CD4-positive, alpha-beta T cell (primary cell): ENCODE data around the gene TMEM170A. TPM values are rescaled to one million over a fixed set of nuclear protein-coding genes. Genes with fewer than 3 reads are reported as not detected.
A peak's percentile ranks its signal among the peaks of the same experiment; 100 is the strongest.

Experiments used
- ATAC-seq: fragments of 200-7000 bp; cut with Tn5 transposase; one replicate; pipeline ENCODE4 v1.10.0; 2022; ENCODE audit warnings: mild to moderate bottlenecking; ENCODE audit not compliant: poor library complexity
- CTCF ChIA-PET: fragments of 350-600 bp; sonication (Branson Sonifier 250); formaldehyde crosslinking; loops from one replicate; lab custom pipeline; 2021; ENCODE audit warnings: antibody characterized with exemption, inconsistent platforms; lab: Charles Lee
- POLR2A ChIA-PET: fragments of 350-600 bp; sonication (Branson Sonifier 250); formaldehyde crosslinking; loops from one replicate; lab custom pipeline; 2021; ENCODE audit warnings: antibody characterized with exemption, inconsistent platforms; lab: Charles Lee
- DNase-seq, 14 experiments: peaks; one replicate each; pipeline ENCODE4 v3.0.0-alpha.2; 2013 to 2020; ENCODE audit warnings: mixed read lengths in 2 of 14
- H3K27ac ChIP-seq, 2 donors: one replicate each; pipeline versions ENCODE4 v1.5.1 to v1.7.0; 2013; ENCODE audit warnings: low read length in 2 of 2, low read depth in 1 of 2, mild to moderate bottlenecking in 1 of 2
- H3K27me3 ChIP-seq, 2 experiments: 1 replicate in 1 of 2; 2 replicates in 1 of 2; pipeline versions ENCODE4 v1.6.1 to v1.7.0; 2013; ENCODE audit warnings: low read length in 2 of 2, control low read depth in 1 of 2, mild to moderate bottlenecking in 1 of 2, moderate library complexity in 1 of 2; ENCODE audit not compliant: insufficient read depth in 2 of 2, control insufficient read depth in 1 of 2
- H3K36me3 ChIP-seq: one replicate; pipeline ENCODE4 v1.6.1; 2013; ENCODE audit warnings: low read length, control low read depth; ENCODE audit not compliant: insufficient read depth
- H3K4me1 ChIP-seq: one replicate; pipeline ENCODE4 v1.6.1; 2013; ENCODE audit warnings: low read length, control low read depth; ENCODE audit not compliant: insufficient read depth
- H3K4me3 ChIP-seq: one replicate; pipeline ENCODE4 v1.5.1; 2013; ENCODE audit warnings: mild to moderate bottlenecking, low read length, moderate library complexity
- H3K9me3 ChIP-seq, 2 experiments: 1 replicate in 1 of 2; 2 replicates in 1 of 2; pipeline versions ENCODE4 v1.6.1 to v1.7.0; 2013; ENCODE audit warnings: low read length in 2 of 2, mild to moderate bottlenecking in 2 of 2, control low read depth in 1 of 2, moderate library complexity in 1 of 2; ENCODE audit not compliant: control insufficient read depth in 1 of 2, insufficient read depth in 1 of 2
- H3K27ac Mint-ChIP-seq: one replicate; pipeline ENCODE4 v1.8.0; 2020; ENCODE audit warnings: mixed read lengths
- H3K27me3 Mint-ChIP-seq: one replicate; pipeline ENCODE4 v1.8.0; 2021; ENCODE audit warnings: mixed read lengths
- H3K36me3 Mint-ChIP-seq: one replicate; pipeline ENCODE4 v1.8.0; 2021; ENCODE audit warnings: low read depth, mixed read lengths
- H3K4me1 Mint-ChIP-seq: one replicate; pipeline ENCODE4 v1.8.0; 2021; ENCODE audit warnings: low read depth, mixed read lengths
- H3K4me3 Mint-ChIP-seq: one replicate; pipeline ENCODE4 v1.8.0; 2020; ENCODE audit warnings: mild to moderate bottlenecking, mixed read lengths
- H3K9me3 Mint-ChIP-seq: one replicate; pipeline ENCODE4 v1.8.0; 2020; ENCODE audit warnings: mixed read lengths
- CTCF ChIP-seq: fragments of 200-600 bp; IDR thresholded peaks from one replicate; pipeline ENCODE4 v1.8.0; 2022; ENCODE audit warnings: antibody characterized with exemption, mild to moderate bottlenecking
- intact Hi-C, 2 experiments: fragments of 100-400 bp; cut with DNase I in 1 of 2; cut with micrococcal nuclease in 1 of 2; formaldehyde crosslinking; loops; one replicate each; pipeline versions ENCODE4 v1.15.1 to v1.9.0; 2023 to 2025; cut with DNase I, micrococcal nuclease
- total RNA-seq, 174 experiments: library from RNA in 2 of 174; stranded (reverse) in 2 of 174; gene quantifications; one replicate each; pipeline ENCODE4 v1.2.3 and lab custom pipeline; 2021 to 2026

TMEM170A gene
- total RNA-seq, 2 experiments from 2014 or later, result 34.3 to 37.8 TPM

- no peak overlapping the region for H3K4me3 ChIP-seq
- CTCF ChIA-PET, result interaction anchor here (1.1 kb wide), 1 partner anchor 26 kb away, joined by 3 read pairs; no protein-coding TSS in a partner anchor
- TF ChIP-seq CTCF, result no peak
- intact Hi-C loops, result no loop called here
- H3K27ac ChIP-seq, result no peak overlapping the region
- Mint-ChIP-seq H3K4me1 (peaks cover 9% of the 10 kb centered on the region), H3K27me3 (peaks cover 40% of the 10 kb centered on the region), H3K36me3 (no peaks in the 10 kb centered on the region), H3K27ac (no peak overlapping the region), H3K9me3 (no peaks in the 10 kb centered on the region), H3K4me3 (no peak overlapping the region)
- DNase-seq (no peak), ATAC-seq (no peak)
- POLR2A ChIA-PET, result interaction anchor here (1.9 kb wide), 1 partner anchor 20 kb away, joined by 4 read pairs; no protein-coding TSS in a partner anchor
- peaks cover 0 to 7% of the 10 kb centered on the region in 2 experiments for H3K9me3 ChIP-seq
- H3K36me3 ChIP-seq, result no peaks in the 10 kb centered on the region
- H3K4me1 ChIP-seq, result peaks cover 8% of the 10 kb centered on the region
- peaks cover 18 to 27% of the 10 kb centered on the region in 2 experiments for H3K27me3 ChIP-seq
These were observed 33.1 kb upstream of the TMEM170A start for GRCh38 chr16:75497558-75497957.

GRCh38 chr16:75495076-75495674 lies 30.7 kb upstream of the TMEM170A start, which contains the start of gene CHST6:
Gene CHST6, minus strand, starts transcription at chr16:75495441. Its CDS starts 15,613 bp downstream, at chr16:75479828.
- ChIA-PET CTCF (no interaction called here), POLR2A (interaction anchor here (0.6 to 1.5 kb wide), 2 partner anchors 22 to 31 kb away, joined by 3 to 4 read pairs; no protein-coding TSS in a partner anchor)
- Histone ChIP-seq H3K4me1 (peaks cover 8% of the 10 kb centered on the region), H3K4me3 (peak within 1 kb of the TSS; percentile 12), H3K27me3 (peaks cover 22 to 29% of the 10 kb centered on the region in 2 experiments), H3K9me3 (peaks cover 0 to 7% of the 10 kb centered on the region in 2 experiments), H3K36me3 (no peaks in the 10 kb centered on the region), H3K27ac (no peak within 1 kb of the TSS)
- DNase-seq, result peak in 4 of 14 experiments; percentile 6 to 36 (median 20)
- Mint-ChIP-seq H3K36me3 (no peaks in the 10 kb centered on the region), H3K4me1 (peaks cover 9% of the 10 kb centered on the region), H3K4me3 (peak within 1 kb of the TSS; percentile 68), H3K9me3 (no peaks in the 10 kb centered on the region), H3K27me3 (peaks cover 45% of the 10 kb centered on the region), H3K27ac (no peak within 1 kb of the TSS)
- no peak for TF ChIP-seq CTCF
- ATAC-seq, result peak; percentile 39
- intact Hi-C loops, result no loop called here

- Histone ChIP-seq H3K9me3 (peaks cover 0 to 7% of the 10 kb centered on the region in 2 experiments), H3K27me3 (peaks cover 22 to 29% of the 10 kb centered on the region in 2 experiments), H3K36me3 (no peaks in the 10 kb centered on the region), H3K4me1 (peaks cover 8% of the 10 kb centered on the region), H3K4me3 (peak overlapping the region; percentile 12), H3K27ac (no peak overlapping the region)
- TF ChIP-seq CTCF, result no peak
- Mint-ChIP-seq H3K9me3 (no peaks in the 10 kb centered on the region), H3K4me3 (peak overlapping the region; percentile 68), H3K27ac (no peak overlapping the region), H3K36me3 (no peaks in the 10 kb centered on the region), H3K27me3 (peaks cover 45% of the 10 kb centered on the region), H3K4me1 (peaks cover 9% of the 10 kb centered on the region)
- ATAC-seq (no peak), DNase-seq (no peak)
- POLR2A ChIA-PET, result interaction anchor here (0.6 to 1.5 kb wide), 2 partner anchors 23 to 31 kb away, joined by 3 to 4 read pairs; no protein-coding TSS in a partner anchor
- intact Hi-C loops, result no loop called here
- CTCF ChIA-PET, result no interaction called here
These were observed 30.2 kb upstream of the TMEM170A start for GRCh38 chr16:75494661-75495075.
